Measurements from ENCODE around the gene WNK1. TPM values are rescaled to one million over a fixed set of nuclear protein-coding genes. Genes with fewer than 3 reads are reported as not detected.
A peak's percentile ranks its signal among the peaks of the same experiment; 100 is the strongest.
"Not testable (repeated sequence)": the region's sequence is repeated elsewhere in the genome, so short reads cannot be mapped to it uniquely, and the experiment has no call there.

The WNK1 gene
- 72.3 to 127 TPM (median 73.9 TPM) in 3 replicates for polyA plus RNA-seq
- polyA plus RNA-seq (2011; ENCODE audit: low read depth) = 360 TPM
- 92.3 and 106 TPM in 2 replicates for polyA plus RNA-seq (2011; cell fraction: cytosol; rRNA removed)
- polyA plus RNA-seq (2011; cell fraction: nucleus; rRNA removed) = 202 and 258 TPM in 2 replicates
- polyA plus RNA-seq (2012; ENCODE audit: low replicate concordance) = 79.1 and 106 TPM in 2 replicates
- polyA minus RNA-seq = 289 to 460 TPM (median 360 TPM) in 3 replicates
- polyA minus RNA-seq (2011; cell fraction: cytosol; rRNA and poly(A)+ RNA removed) = 279 TPM
- polyA minus RNA-seq (2011; cell fraction: nucleus; rRNA and poly(A)+ RNA removed) = 384 and 783 TPM in 2 replicates

DNA sequence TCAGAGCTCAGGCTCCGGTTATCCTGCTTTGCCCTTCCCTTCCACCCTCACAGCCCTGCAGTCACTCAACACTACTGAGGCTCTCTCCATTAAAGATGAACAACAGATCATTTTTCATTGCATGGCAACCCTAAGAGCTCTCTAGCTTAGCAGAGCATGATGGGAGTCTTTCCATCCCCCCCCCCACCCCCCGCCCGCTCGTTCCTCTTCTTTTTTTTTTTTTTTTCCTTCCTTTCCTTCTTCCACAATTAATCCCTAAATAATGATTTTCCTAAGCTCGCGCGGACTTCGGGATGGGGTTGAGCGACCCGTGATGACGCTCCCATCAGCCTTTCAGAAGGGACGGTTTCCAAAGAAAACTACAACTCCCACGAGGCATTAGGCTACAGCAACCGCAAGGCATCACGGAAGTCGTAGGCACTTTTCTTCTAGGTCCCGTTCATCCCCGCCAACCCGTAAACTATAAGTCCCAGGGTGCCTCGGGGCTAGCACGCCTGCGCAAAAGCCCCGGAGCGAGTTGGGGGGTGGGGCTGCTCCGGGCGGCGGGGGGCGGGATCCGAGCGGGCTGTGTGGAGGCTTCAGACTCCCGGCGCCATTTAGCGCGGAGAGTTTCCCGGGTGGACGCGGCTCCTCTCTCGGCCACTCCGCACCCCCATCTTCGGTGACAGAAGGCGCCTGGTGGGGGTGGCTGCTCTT is at the start of gene WNK1:
TSS of gene WNK1 (plus strand) at position 581 of the 696 bp plus-strand sequence. CDS start 987 bp downstream, outside the sequence.
- peak within 1 kb of the TSS; percentile 98 for H3K4me2 ChIP-seq (ENCODE audit: control insufficient read depth, extremely low read depth, insufficient read depth, low read depth, low read length)
- peaks cover 32% of the 10 kb centered on the region for H3K4me1 ChIP-seq (ENCODE audit: control insufficient read depth, extremely low read depth, insufficient read depth, low read length)
- peak; percentile 76 for FAIRE-seq
- dilution Hi-C loops (cut with MboI; ENCODE audit: extremely low pct_ligation_motif_present, low sequenced_read_pairs) = no loop called here
- H2AFZ ChIP-seq (ENCODE audit: control insufficient read depth, low read length) = peak within 1 kb of the TSS; percentile 76
- peak; percentile 92 for DNase-seq (ENCODE audit: low read depth, low spot score)
- H3K27me3 ChIP-seq (ENCODE audit: control insufficient read depth, extremely low read depth, insufficient read depth, low read length) = no peaks in the 10 kb centered on the region
- peaks cover 44% of the 10 kb centered on the region for H3K79me2 ChIP-seq (ENCODE audit: control insufficient read depth, insufficient read depth, low read length)
- H3K9me3 ChIP-seq (ENCODE audit: control insufficient read depth, low read depth, low read length) = no peaks in the 10 kb centered on the region
- peak within 1 kb of the TSS; percentile 68 to 91 (median 78) for H3K4me3 ChIP-seq (ENCODE audit: control insufficient read depth in 2 of 3, extremely low read depth in 1 of 3, insufficient read depth in 2 of 3, low read depth in 1 of 3, low read length in 3 of 3)
- peak within 1 kb of the TSS; percentile 86 for H3K9ac ChIP-seq (ENCODE audit: control insufficient read depth, extremely low read depth, insufficient read depth, low read length)
- H3K27ac ChIP-seq (ENCODE audit: control insufficient read depth, insufficient read depth, low read length) = peak within 1 kb of the TSS; percentile 63
- peaks cover 28% of the 10 kb centered on the region for H4K20me1 ChIP-seq (ENCODE audit: control insufficient read depth, extremely low read depth, insufficient read depth, low read length)
- H3K9me1 ChIP-seq (ENCODE audit: control insufficient read depth, extremely low read depth, insufficient read depth, low read length) = no peaks in the 10 kb centered on the region
- H3K36me3 ChIP-seq (ENCODE audit: control insufficient read depth in 2 of 2, extremely low read depth in 1 of 2, insufficient read depth in 2 of 2, low read length in 2 of 2) = no peaks in the 10 kb centered on the region
- no peak for TF ChIP-seq EZH2 (IDR thresholded peaks at IDR 0.05; ENCODE audit: low read length)

DNA sequence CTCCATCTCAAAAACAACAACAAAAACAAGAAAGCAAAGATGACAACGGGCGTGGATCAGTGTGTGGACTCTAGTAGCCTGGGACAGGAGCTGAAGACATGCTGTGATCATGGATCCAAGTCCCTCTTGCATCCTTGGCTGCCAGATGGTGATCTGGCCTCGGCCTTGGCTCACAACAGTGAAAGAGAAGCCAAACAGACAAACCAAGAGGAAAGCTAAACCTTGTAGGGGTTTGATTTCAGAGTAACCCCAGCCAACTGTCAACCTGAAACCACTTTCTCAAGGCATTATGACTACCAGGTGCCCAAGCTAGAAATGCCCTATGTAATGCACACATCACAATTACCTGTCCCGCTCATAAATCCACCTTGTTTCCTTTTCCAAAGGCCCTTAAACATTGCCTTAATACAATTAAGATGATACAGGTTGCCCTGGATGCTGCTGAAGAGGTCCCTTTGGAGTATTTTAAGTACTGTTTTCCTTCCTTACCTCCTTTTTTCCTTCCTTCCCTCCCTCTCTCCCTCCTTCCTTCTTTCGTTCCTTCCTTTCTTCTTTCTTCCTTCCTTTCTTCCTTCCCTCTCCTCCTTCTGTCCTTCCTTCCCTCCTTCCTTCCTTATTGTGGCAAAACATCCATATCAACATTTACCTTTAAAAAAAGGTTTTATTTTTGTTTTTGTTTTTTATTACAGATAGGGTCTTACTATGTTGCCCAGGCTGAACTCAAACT is 47.7 kb upstream of the WNK1 start:
- no peak for FAIRE-seq
- Histone ChIP-seq H2AFZ (ENCODE audit: control insufficient read depth, low read length) (no peak overlapping the region), H3K27ac (ENCODE audit: control insufficient read depth, insufficient read depth, low read length) (no peak overlapping the region), H3K9me3 (ENCODE audit: control insufficient read depth, low read depth, low read length) (no peaks in the 10 kb centered on the region), H3K9ac (ENCODE audit: control insufficient read depth, extremely low read depth, insufficient read depth, low read length) (no peak overlapping the region), H3K27me3 (ENCODE audit: control insufficient read depth, extremely low read depth, insufficient read depth, low read length) (no peaks in the 10 kb centered on the region), H3K9me1 (ENCODE audit: control insufficient read depth, extremely low read depth, insufficient read depth, low read length) (no peaks in the 10 kb centered on the region), H3K79me2 (ENCODE audit: control insufficient read depth, insufficient read depth, low read length) (no peaks in the 10 kb centered on the region), H4K20me1 (ENCODE audit: control insufficient read depth, extremely low read depth, insufficient read depth, low read length) (no peaks in the 10 kb centered on the region), H3K4me2 (ENCODE audit: control insufficient read depth, extremely low read depth, insufficient read depth, low read depth, low read length) (no peak overlapping the region), H3K4me3 (ENCODE audit: control insufficient read depth in 2 of 3, extremely low read depth in 1 of 3, insufficient read depth in 2 of 3, low read depth in 1 of 3, low read length in 3 of 3) (no peak overlapping the region), H3K4me1 (ENCODE audit: control insufficient read depth, extremely low read depth, insufficient read depth, low read length) (no peaks in the 10 kb centered on the region), H3K36me3 (ENCODE audit: control insufficient read depth in 2 of 2, extremely low read depth in 1 of 2, insufficient read depth in 2 of 2, low read length in 2 of 2) (no peaks in the 10 kb centered on the region)
- TF ChIP-seq, protein P1, sequence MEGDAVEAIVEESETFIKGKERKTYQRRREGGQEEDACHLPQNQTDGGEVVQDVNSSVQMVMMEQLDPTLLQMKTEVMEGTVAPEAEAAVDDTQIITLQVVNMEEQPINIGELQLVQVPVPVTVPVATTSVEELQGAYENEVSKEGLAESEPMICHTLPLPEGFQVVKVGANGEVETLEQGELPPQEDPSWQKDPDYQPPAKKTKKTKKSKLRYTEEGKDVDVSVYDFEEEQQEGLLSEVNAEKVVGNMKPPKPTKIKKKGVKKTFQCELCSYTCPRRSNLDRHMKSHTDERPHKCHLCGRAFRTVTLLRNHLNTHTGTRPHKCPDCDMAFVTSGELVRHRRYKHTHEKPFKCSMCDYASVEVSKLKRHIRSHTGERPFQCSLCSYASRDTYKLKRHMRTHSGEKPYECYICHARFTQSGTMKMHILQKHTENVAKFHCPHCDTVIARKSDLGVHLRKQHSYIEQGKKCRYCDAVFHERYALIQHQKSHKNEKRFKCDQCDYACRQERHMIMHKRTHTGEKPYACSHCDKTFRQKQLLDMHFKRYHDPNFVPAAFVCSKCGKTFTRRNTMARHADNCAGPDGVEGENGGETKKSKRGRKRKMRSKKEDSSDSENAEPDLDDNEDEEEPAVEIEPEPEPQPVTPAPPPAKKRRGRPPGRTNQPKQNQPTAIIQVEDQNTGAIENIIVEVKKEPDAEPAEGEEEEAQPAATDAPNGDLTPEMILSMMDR (optimal IDR thresholded peaks at IDR 0.05 in 1 of 3, IDR thresholded peaks at IDR 0.05 in 1 of 3, conservative IDR thresholded peaks at IDR 0.05 in 1 of 3; ENCODE audit: extremely low read depth in 1 of 3, insufficient read depth in 2 of 3, low read length in 3 of 3) = no peak
- no peak for TF ChIP-seq EZH2 (IDR thresholded peaks at IDR 0.05; ENCODE audit: low read length)
- dilution Hi-C loops (cut with MboI; ENCODE audit: extremely low pct_ligation_motif_present, low sequenced_read_pairs) = no loop called here
- DNase-seq (ENCODE audit: low read depth, low spot score) = no peak

DNA sequence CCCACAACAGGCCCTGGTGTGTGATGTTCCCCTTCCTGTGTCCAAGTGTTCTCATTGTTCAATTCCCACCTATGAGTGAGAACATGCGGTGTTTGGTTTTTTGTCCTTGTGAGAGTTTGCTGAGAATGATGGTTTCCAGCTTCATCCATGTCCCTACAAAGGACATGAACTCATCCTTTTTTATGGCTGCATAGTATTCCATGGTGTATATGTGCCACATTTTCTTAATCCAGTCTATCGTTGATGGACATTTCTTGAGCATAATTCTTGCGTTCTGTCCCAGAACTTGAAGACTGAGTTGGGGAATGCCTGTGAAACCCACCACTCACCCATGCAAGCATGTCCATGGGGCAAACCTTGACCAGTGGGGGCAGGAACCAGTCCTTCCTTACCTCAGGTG is 44.3 kb upstream of the WNK1 start:
- DNase-seq (ENCODE audit: low read depth, low spot score); H3K9ac ChIP-seq (ENCODE audit: control insufficient read depth, extremely low read depth, insufficient read depth, low read length); H3K4me1 ChIP-seq (ENCODE audit: control insufficient read depth, extremely low read depth, insufficient read depth, low read length); H3K4me2 ChIP-seq (ENCODE audit: control insufficient read depth, extremely low read depth, insufficient read depth, low read depth, low read length); H3K36me3 ChIP-seq (ENCODE audit: control insufficient read depth in 2 of 2, extremely low read depth in 1 of 2, insufficient read depth in 2 of 2, low read length in 2 of 2); FAIRE-seq; H4K20me1 ChIP-seq (ENCODE audit: control insufficient read depth, extremely low read depth, insufficient read depth, low read length); H3K27ac ChIP-seq (ENCODE audit: control insufficient read depth, insufficient read depth, low read length); H2AFZ ChIP-seq (ENCODE audit: control insufficient read depth, low read length); H3K9me3 ChIP-seq (ENCODE audit: control insufficient read depth, low read depth, low read length); H3K4me3 ChIP-seq (ENCODE audit: control insufficient read depth in 2 of 3, extremely low read depth in 1 of 3, insufficient read depth in 2 of 3, low read depth in 1 of 3, low read length in 3 of 3); H3K9me1 ChIP-seq (ENCODE audit: control insufficient read depth, extremely low read depth, insufficient read depth, low read length); H3K79me2 ChIP-seq (ENCODE audit: control insufficient read depth, insufficient read depth, low read length); H3K27me3 ChIP-seq (ENCODE audit: control insufficient read depth, extremely low read depth, insufficient read depth, low read length); dilution Hi-C loops (cut with MboI; ENCODE audit: extremely low pct_ligation_motif_present, low sequenced_read_pairs): not testable (repeated sequence)

All from keratinocyte (primary cell).